ENCODE results near the gene TEC. TPM values are rescaled to one million over a fixed set of nuclear protein-coding genes. Genes with fewer than 3 reads are reported as not detected.

TEC gene
- polyA plus RNA-seq, 1 donor from 2014 or later = not detected

DNA sequence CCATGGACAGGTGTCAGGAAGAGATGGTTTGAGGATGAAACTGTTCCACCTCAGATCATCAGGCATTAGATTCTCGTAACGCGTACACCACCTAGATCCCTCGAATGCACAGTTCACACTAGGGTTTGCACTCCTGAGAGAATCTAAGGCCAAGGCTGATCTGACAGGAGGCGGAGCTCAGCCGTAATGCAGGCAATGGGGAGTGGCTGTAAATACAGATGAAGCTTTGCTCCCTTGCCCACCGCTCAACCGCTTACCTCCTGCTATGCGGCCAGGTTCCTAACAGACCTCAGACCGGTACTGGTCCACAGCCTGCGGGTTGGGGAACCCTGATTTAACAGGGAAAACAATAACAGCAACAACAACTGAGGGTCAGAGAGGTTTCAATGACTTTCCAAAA, 2.0 kb upstream of the TEC start:
- Histone ChIP-seq H3K4me3 (ENCODE audit: low read length) (no peak overlapping the region), H3K36me3 (ENCODE audit: insufficient read depth, low read length) (no peaks in the 10 kb centered on the region), H2AFZ (ENCODE audit: low read depth, low read length) (no peak overlapping the region), H3K9me2 (ENCODE audit: insufficient read depth, low read length) (no peaks in the 10 kb centered on the region), H3K79me2 (replicated peaks; ENCODE audit: insufficient read depth, low read length) (no peaks in the 10 kb centered on the region), H3K9me3 (ENCODE audit: low read length) (no peaks in the 10 kb centered on the region), H3K4me2 (ENCODE audit: low read length) (no peak overlapping the region), H3K27ac (ENCODE audit: low read length) (no peak overlapping the region), H4K20me1 (ENCODE audit: insufficient read depth) (no peaks in the 10 kb centered on the region), H3K9ac (ENCODE audit: low read length) (no peak overlapping the region), H3F3A (ENCODE audit: insufficient read depth, low read length, poor library complexity, severe bottlenecking) (no peaks in the 10 kb centered on the region), H3K27me3 (ENCODE audit: insufficient read depth, low read depth, low read length) (peaks cover 31% of the 10 kb centered on the region)
- no peak for TF ChIP-seq RAD21 (conservative IDR thresholded peaks at IDR 0.05)
- TF ChIP-seq SMC3 (conservative IDR thresholded peaks at IDR 0.05; ENCODE audit: poor library complexity) = no peak
- no peak for TF ChIP-seq EP300 (conservative IDR thresholded peaks at IDR 0.05; ENCODE audit: poor library complexity, severe bottlenecking)
- TF ChIP-seq POLR2AphosphoS5 (IDR thresholded peaks at IDR 0.05) = no peak
- TF ChIP-seq EZH2 (IDR thresholded peaks at IDR 0.05; ENCODE audit: borderline replicate concordance, insufficient read depth, low read length, poor library complexity, severe bottlenecking) = no peak
- TF ChIP-seq REST (IDR thresholded peaks at IDR 0.05; ENCODE audit: borderline replicate concordance) = no peak
- TF ChIP-seq, protein P1, sequence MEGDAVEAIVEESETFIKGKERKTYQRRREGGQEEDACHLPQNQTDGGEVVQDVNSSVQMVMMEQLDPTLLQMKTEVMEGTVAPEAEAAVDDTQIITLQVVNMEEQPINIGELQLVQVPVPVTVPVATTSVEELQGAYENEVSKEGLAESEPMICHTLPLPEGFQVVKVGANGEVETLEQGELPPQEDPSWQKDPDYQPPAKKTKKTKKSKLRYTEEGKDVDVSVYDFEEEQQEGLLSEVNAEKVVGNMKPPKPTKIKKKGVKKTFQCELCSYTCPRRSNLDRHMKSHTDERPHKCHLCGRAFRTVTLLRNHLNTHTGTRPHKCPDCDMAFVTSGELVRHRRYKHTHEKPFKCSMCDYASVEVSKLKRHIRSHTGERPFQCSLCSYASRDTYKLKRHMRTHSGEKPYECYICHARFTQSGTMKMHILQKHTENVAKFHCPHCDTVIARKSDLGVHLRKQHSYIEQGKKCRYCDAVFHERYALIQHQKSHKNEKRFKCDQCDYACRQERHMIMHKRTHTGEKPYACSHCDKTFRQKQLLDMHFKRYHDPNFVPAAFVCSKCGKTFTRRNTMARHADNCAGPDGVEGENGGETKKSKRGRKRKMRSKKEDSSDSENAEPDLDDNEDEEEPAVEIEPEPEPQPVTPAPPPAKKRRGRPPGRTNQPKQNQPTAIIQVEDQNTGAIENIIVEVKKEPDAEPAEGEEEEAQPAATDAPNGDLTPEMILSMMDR (IDR thresholded peaks at IDR 0.05; ENCODE audit: poor library complexity, severe bottlenecking) = no peak
- no peak for TF ChIP-seq MXI1 (conservative IDR thresholded peaks at IDR 0.05; ENCODE audit: poor library complexity, severe bottlenecking)
- no peak for TF ChIP-seq TAF1 (IDR thresholded peaks at IDR 0.05; ENCODE audit: low read depth)

- no peaks in the 10 kb centered on the region for H3K79me2 ChIP-seq (replicated peaks; ENCODE audit: insufficient read depth, low read length)
- H3K4me3 ChIP-seq (ENCODE audit: low read length) = no peak overlapping the region
- H3K27me3 ChIP-seq (ENCODE audit: insufficient read depth, low read depth, low read length) = peaks cover 31% of the 10 kb centered on the region
- TF ChIP-seq REST (IDR thresholded peaks at IDR 0.05; ENCODE audit: borderline replicate concordance) (no peak), TAF1 (IDR thresholded peaks at IDR 0.05; ENCODE audit: low read depth) (no peak), RAD21 (conservative IDR thresholded peaks at IDR 0.05) (no peak), EZH2 (IDR thresholded peaks at IDR 0.05; ENCODE audit: borderline replicate concordance, insufficient read depth, low read length, poor library complexity, severe bottlenecking) (no peak), SMC3 (conservative IDR thresholded peaks at IDR 0.05; ENCODE audit: poor library complexity) (no peak), POLR2AphosphoS5 (IDR thresholded peaks at IDR 0.05) (no peak), EP300 (conservative IDR thresholded peaks at IDR 0.05; ENCODE audit: poor library complexity, severe bottlenecking) (no peak), MXI1 (conservative IDR thresholded peaks at IDR 0.05; ENCODE audit: poor library complexity, severe bottlenecking) (no peak)
- H4K20me1 ChIP-seq (ENCODE audit: insufficient read depth) = no peaks in the 10 kb centered on the region
- H3K9me3 ChIP-seq (ENCODE audit: low read length) = no peaks in the 10 kb centered on the region
- no peak overlapping the region for H3K4me2 ChIP-seq (ENCODE audit: low read length)
- H2AFZ ChIP-seq (ENCODE audit: low read depth, low read length) = no peak overlapping the region
- H3K36me3 ChIP-seq (ENCODE audit: insufficient read depth, low read length) = no peaks in the 10 kb centered on the region
- no peak overlapping the region for H3K27ac ChIP-seq (ENCODE audit: low read length)
- no peak overlapping the region for H3K9ac ChIP-seq (ENCODE audit: low read length)
- H3K9me2 ChIP-seq (ENCODE audit: insufficient read depth, low read length) = no peaks in the 10 kb centered on the region
- H3F3A ChIP-seq (ENCODE audit: insufficient read depth, low read length, poor library complexity, severe bottlenecking) = no peaks in the 10 kb centered on the region
Measured at GRCh38 chr4:48270951-48271473, 1.4 kb upstream of the TEC start.
